ENCODE data around the gene TRIM29. TPM values are rescaled to one million over a fixed set of nuclear protein-coding genes. Genes with fewer than 3 reads are reported as not detected.

Gene TRIM29
- total RNA-seq, 1 experiment from 2014 or later: 293 TPM

GRCh38 chr11:120098503-120099020 lies 39.4 kb downstream of the TRIM29 start:
- no peak for DNase-seq
- intact Hi-C loops (cut with micrococcal nuclease; ENCODE audit: unreplicated experiment): no loop called here
- Histone ChIP-seq H3F3A (ENCODE audit: insufficient read depth, low read depth) (no peaks in the 10 kb centered on the region), H3K9me3 (ENCODE audit: insufficient read depth, low read depth) (no peaks in the 10 kb centered on the region), H2AFZ (no peak overlapping the region), H3K4me1 (replicated peaks; ENCODE audit: insufficient read depth) (no peaks in the 10 kb centered on the region), H3K36me3 (ENCODE audit: low read depth) (no peaks in the 10 kb centered on the region), H3K27me3 (ENCODE audit: insufficient read depth, low read depth) (peaks cover 87% of the 10 kb centered on the region), H3K4me2 (no peak overlapping the region), H3K4me3 (no peak overlapping the region), H4K20me1 (ENCODE audit: insufficient read depth) (no peaks in the 10 kb centered on the region), H3K27ac (no peak overlapping the region), H3K9me2 (ENCODE audit: insufficient read depth) (no peaks in the 10 kb centered on the region), H3K79me2 (ENCODE audit: low read depth) (no peaks in the 10 kb centered on the region)
- BruUV-seq (replicated peaks): no TSS peak
- TF ChIP-seq CTCF (conservative IDR thresholded peaks at IDR 0.05) (no peak), EZH2 (IDR thresholded peaks at IDR 0.05; ENCODE audit: low read depth) (no peak)
- POLR2A ChIA-PET (ENCODE audit: unreplicated experiment): no interaction called here
- CTCF ChIA-PET: no interaction called here

- Histone ChIP-seq H4K20me1 (ENCODE audit: insufficient read depth) (no peaks in the 10 kb centered on the region), H3K4me1 (replicated peaks; ENCODE audit: insufficient read depth) (no peaks in the 10 kb centered on the region), H3F3A (ENCODE audit: insufficient read depth, low read depth) (no peaks in the 10 kb centered on the region), H3K79me2 (ENCODE audit: low read depth) (no peaks in the 10 kb centered on the region), H3K9me3 (ENCODE audit: insufficient read depth, low read depth) (no peaks in the 10 kb centered on the region), H3K4me3 (no peak overlapping the region), H2AFZ (no peak overlapping the region), H3K36me3 (ENCODE audit: low read depth) (no peaks in the 10 kb centered on the region), H3K27me3 (ENCODE audit: insufficient read depth, low read depth) (peaks cover 82% of the 10 kb centered on the region), H3K4me2 (no peak overlapping the region), H3K27ac (no peak overlapping the region), H3K9me2 (ENCODE audit: insufficient read depth) (no peaks in the 10 kb centered on the region)
- TF ChIP-seq EZH2 (IDR thresholded peaks at IDR 0.05; ENCODE audit: low read depth): no peak
- TF ChIP-seq CTCF (conservative IDR thresholded peaks at IDR 0.05): no peak
- DNase-seq: no peak
- POLR2A ChIA-PET (ENCODE audit: unreplicated experiment): no interaction called here
- BruUV-seq (replicated peaks): no TSS peak
- intact Hi-C loops (cut with micrococcal nuclease; ENCODE audit: unreplicated experiment): no loop called here
- CTCF ChIA-PET: interaction anchor here (0.5 kb wide), 1 partner anchor 71 kb away, joined by 3 read pairs; no protein-coding TSS in a partner anchor
These were observed 40.1 kb downstream of the TRIM29 start for GRCh38 chr11:120097721-120098385.

- POLR2A ChIA-PET (ENCODE audit: unreplicated experiment): no interaction called here
- Histone ChIP-seq H3K27me3 (ENCODE audit: insufficient read depth, low read depth) (peaks cover 80% of the 10 kb centered on the region), H4K20me1 (ENCODE audit: insufficient read depth) (no peaks in the 10 kb centered on the region), H3K36me3 (ENCODE audit: low read depth) (no peaks in the 10 kb centered on the region), H2AFZ (no peak overlapping the region), H3K79me2 (ENCODE audit: low read depth) (no peaks in the 10 kb centered on the region), H3K27ac (no peak overlapping the region), H3F3A (ENCODE audit: insufficient read depth, low read depth) (no peaks in the 10 kb centered on the region), H3K9me2 (ENCODE audit: insufficient read depth) (no peaks in the 10 kb centered on the region), H3K9me3 (ENCODE audit: insufficient read depth, low read depth) (no peaks in the 10 kb centered on the region), H3K4me3 (no peak overlapping the region), H3K4me2 (no peak overlapping the region), H3K4me1 (replicated peaks; ENCODE audit: insufficient read depth) (no peaks in the 10 kb centered on the region)
- TF ChIP-seq CTCF (conservative IDR thresholded peaks at IDR 0.05) (no peak), EZH2 (IDR thresholded peaks at IDR 0.05; ENCODE audit: low read depth) (no peak)
- CTCF ChIA-PET: no interaction called here
- DNase-seq: no peak
- intact Hi-C loops (cut with micrococcal nuclease; ENCODE audit: unreplicated experiment): no loop called here
- BruUV-seq (replicated peaks): no TSS peak
These were observed 41.3 kb downstream of the TRIM29 start for GRCh38 chr11:120096369-120097191.
